ENCODE measurements around the gene STXBP1.

Gene STXBP1

DNA sequence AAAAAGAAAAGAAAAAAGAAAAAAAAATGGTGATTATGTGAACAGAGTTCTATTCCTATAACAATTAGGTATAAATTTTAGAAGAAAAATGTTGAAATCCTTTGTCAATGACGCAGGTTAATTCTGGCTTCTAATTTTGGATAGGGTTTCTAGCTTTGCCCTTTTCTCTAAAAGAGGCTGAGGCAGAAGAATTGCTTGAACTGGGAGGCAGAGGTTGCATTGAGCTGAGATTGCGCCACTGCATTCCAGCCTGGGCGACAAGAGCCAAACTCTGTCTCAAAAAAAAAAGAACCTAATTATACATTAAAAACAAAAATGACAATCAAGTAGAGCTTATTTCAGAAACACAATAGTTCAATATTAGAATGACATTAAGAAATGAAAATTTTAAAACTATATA lies 2.9 kb downstream of the STXBP1 start:
- DNase-seq (ENCODE audit: low read depth), result no peak

GRCh38 chr9:127621339-127621970 lies 9.4 kb downstream of the STXBP1 start:
- peak; percentile 38 for DNase-seq (ENCODE audit: low read depth)

- no peak for DNase-seq (ENCODE audit: low read depth)
These were observed 14.8 kb downstream of the STXBP1 start for GRCh38 chr9:127626752-127627493.

DNA sequence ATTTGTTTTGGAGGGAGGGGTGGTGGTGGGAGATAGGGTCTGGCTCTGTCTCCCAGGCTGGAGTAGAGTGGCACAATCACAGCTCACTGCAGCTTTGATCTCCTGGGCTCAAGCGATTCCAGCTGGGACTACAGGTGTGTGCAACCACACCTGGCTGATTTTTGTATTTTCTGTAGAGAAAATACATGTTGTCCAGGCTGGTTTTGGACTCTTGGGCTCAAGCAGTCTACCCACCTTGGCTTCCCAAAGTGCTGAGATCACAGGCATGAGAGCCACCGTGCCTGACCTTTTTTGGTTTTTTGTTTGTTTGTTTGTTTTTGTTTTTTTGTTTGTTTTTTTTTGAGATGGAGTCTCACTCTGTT lies 15.4 kb downstream of the STXBP1 start:
- DNase-seq (ENCODE audit: low read depth), result no peak

DNA sequence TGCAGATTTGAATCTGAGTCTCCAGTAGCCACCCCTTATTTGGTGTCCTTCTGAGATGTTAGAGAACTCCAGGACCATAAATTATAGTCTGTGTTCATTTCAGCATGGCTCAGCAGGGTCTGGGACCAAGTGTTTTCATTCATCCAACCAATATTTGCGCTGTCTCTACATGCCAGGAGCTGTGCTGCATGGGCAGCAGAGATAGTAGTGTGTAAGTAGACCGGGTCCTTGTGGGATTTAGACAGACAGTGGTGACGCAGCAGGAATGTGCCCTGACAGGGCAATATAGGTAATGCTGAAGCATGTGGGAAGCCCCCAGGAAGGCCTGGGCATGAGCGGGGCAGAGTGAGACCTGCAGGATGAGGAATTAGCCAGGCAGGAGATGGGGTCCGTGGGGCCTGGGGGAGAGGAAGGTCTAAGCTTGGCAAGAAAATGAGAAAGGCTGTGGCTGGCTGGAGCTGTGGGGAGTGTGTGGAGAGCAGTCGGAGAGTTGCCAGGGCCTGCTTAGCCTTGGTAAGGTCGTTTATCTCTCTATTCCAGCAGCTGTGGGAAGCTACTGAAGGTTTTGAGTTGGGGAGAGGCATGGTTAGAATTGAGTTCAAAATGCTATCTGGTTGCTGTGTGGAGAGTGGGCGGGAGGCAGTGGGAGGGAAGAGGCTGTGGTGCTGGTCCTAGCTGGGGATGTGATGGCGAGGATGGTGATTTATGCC lies 16.8 kb downstream of the STXBP1 start:
- DNase-seq (ENCODE audit: low read depth), result no peak

DNA sequence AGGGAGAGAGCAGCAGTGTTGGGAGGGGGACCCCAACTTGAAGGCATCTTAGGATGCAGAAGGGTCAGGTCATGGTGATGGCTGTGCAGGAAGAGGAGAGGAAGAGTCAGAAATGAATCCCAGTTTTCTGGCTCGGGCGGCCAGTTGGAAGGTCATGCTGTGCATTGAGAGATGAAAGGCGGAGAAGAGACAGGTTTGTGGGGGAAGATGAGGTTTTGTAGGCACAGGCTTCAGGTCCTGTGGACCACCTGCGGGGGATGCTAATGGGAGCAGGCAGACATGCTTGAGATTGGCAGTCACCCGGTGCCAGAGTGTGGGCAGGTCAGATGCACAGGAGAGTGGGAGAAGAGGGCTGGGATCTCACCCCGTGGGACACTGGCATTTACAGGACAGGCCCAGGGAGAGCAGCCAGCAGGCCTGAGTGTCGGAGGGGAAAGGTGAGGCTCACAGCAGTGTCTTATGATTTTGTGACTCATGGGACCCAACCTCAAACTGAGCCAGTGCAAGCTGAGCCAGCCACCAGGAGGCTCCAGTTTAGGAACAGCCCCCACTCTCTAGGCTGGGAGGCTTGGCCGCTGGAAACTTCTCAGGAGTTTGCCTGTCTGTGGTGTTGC lies 17.5 kb downstream of the STXBP1 start:
- DNase-seq (ENCODE audit: low read depth), result peak; percentile 22

DNA sequence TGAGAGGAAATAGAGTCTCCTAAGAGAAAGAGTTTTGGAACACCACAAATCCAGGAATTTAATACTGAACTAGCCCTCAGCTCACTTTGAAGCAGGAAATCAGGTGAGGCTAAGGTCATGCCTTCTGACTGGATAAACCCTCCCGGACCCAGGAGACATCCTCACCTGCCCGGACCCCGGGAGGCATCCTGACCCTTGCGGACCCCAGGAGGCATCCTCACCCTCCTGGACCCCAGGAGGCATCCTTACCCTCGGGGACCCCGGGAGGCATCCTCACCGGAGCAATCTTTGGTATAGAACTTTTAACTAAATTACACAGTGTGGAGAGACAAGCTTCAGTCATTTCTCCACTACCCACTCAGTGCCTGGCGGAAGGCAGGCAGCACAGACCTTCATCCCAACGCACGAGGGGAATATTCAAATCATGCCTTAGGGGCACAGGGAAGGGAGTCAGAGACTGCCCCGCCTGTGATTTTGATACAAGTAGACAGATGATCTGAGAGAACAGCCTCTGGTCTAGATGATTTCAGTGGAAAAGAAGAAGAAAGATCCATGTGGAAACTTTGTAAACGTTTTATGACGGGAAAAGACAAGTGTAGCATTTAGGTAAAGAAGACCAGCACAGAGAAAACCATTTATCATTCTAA lies 21.3 kb downstream of the STXBP1 start:
- DNase-seq (ENCODE audit: low read depth), result no peak

- no peak for DNase-seq (ENCODE audit: low read depth)
These were observed 21.9 kb downstream of the STXBP1 start for GRCh38 chr9:127634021-127634420.

DNA sequence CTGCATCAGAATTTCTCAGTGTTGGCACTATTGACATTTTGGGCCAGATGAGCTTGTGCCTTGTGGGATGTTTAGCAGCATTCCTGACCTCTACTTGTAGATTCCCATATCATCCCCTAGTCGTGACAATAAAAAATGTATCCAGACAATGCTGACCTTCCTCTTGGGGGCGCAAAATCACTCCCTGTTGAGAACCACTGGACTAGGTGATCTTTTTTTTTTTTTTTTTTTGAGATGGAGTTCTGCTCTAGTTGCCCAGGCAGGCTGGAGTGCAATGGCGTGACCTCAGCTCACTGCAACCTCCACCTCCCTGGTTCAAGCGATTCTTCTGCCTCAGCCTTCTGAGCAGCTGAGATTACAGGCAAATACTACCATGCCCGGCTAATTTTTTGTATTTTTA lies 22.6 kb downstream of the STXBP1 start:
- no peak for DNase-seq (ENCODE audit: low read depth)

DNA sequence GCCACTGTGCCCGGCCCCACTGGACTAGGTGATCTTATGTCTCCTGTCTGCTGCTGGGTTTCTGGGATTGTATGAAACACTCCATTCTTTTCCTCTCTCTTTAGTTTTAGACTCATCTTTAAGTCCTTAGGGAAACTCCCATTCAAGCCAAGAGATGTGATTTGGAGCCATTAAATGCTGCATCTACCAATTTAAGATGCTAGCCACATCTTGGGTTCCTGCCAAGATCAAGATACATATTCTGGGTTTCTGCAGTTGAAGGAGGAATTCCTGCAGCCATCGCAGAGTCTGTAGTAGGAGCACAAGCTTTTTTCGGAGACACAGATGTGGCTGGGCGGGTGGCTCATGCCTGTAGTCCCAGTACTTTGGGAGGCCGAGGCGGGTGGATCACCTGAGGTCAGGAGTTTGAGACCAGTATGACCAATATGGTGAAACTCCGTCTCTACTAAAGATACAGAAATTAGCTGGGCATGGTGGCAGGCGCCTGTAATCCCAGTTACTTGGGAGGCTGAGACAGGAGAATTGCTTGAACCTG lies 23.2 kb downstream of the STXBP1 start:
- no peak for DNase-seq (ENCODE audit: low read depth)

- DNase-seq (ENCODE audit: low read depth), result peak; percentile 92
These were observed 25.3 kb downstream of the STXBP1 start for GRCh38 chr9:127637322-127637847.

- no peak for DNase-seq (ENCODE audit: low read depth)
These were observed 28.9 kb downstream of the STXBP1 start for GRCh38 chr9:127640908-127641545.

GRCh38 chr9:127642082-127642740 lies 30.1 kb downstream of the STXBP1 start:
- no peak for DNase-seq (ENCODE audit: low read depth)

DNA sequence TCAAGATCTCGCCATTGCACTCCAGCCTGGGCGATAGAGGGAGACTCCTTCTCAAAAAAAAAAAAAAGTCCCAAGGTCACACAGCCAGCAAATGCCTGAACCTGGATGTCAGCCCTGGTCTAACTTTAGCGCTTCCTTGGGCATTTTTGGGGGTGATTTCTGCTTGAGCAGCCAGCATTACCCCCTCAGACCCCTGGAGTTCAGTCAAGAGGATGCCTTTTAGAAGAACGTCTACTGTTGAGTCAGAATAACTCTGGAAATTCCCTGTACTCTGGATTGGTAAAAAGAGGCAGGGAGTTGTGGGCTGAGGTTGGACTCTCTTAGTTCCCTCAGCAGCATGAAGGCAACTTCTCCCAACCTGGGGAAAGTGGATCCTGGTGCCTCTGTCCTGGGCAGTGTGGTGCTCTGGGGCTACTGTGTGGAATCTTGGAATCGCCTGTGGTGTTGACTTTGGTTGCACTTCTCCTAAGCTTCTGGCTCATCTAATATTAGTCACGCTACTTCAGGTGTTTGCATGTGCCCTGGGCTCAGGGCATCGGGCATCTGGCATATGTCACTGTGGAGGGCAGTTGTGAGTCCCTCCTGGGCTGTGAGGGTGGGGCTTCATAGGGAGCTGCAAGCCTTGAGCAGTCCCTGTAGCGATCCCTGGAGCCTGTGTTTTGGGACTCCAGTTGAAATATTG lies 32.2 kb downstream of the STXBP1 start:
- DNase-seq (ENCODE audit: low read depth), result no peak

GRCh38 chr9:127644943-127645342 lies 32.9 kb downstream of the STXBP1 start:
- peak; percentile 26 for DNase-seq (ENCODE audit: low read depth)

- no peak for DNase-seq (ENCODE audit: low read depth)
These were observed 35.4 kb downstream of the STXBP1 start for GRCh38 chr9:127647451-127647850.

DNA sequence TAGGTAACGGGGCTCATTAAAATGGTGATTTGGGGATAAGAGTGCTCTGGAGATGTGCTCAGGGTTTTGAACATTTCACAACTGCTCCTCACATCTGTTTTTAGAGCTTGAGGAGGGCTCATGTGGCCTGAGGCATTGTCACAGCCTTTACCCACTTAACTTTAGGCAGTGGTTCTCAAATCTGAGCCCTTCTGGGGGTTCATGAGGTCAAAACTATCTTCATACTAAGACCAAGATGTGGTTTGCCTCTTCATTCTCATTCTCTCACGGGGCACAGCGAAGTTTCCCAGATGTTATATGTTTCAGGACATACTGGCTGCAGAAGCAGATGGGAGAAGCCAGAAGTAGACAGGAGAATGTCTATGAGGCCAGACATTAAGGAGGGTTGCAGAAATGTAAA lies 38.4 kb downstream of the STXBP1 start:
- no peak for DNase-seq (ENCODE audit: low read depth)

DNA sequence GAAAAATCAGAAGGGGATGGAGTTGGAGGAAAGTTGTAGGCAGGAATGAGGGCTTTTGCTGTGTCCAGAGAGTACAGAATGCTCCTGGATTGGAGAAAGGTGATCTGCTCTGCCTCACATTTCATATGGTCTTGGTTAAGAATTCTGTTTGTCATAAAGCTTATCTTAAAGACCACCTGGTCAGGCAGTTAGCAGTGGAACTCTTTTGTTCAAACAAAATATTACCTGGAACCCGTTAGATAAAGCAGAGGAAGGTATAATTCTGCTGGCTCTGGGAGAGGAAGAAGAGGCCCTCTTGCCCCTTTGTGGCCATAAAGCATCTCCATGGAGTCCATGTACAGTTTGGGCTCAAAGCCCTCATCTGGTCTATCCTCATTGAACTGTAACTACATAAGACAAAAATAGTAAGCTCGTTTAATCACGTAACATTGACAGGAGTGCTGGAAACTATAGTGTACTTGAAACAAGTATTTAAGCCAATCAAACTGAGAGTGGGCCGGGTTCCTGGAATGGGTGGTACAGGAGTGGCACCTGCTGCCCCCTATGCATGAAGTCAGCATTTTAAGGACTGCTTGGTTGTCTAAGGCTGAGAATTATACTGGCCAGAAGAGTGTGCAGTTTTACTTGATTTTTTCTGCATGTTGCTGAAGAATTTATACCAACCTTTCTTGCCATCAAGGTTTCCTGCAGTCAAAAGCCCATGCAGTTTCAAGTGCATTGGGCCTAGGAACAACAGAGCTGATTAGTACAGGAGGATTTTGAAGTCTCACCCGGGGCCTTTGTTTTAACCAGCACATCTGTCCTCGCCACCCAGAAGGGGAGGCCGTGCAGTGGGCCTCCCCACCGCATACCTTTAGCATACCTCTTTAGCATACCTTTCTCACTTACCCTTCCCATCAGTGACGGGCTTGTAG lies 39.9 kb downstream of the STXBP1 start:
- no peak for DNase-seq (ENCODE audit: low read depth)

DNA sequence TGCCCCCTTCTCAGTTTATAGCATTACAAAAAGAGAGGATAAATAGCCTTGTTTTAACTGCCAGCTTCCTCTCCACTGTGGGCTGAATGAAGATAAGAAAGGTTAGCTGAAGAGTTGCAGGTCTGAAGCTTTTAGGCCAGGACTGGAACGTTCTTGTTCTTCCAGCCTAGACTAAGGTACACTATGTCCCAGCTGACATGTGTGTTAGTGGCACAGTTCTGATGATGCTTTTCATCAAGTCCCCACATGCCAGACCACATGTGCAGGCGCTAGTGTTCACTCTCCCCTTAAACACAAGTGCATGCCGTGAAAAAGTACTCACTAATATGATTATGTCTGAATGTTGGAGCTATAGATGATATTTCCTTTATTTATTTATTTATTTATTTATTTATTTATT lies 40.7 kb downstream of the STXBP1 start:
- DNase-seq (ENCODE audit: low read depth), result no peak

Measured in iris pigment epithelial cell (primary cell).